Measurements from ENCODE around the gene FAM168B. TPM values are rescaled to one million over a fixed set of nuclear protein-coding genes. Genes with fewer than 3 reads are reported as not detected.

Gene FAM168B
- total RNA-seq, 2 donors from 2014 or later: 61.5 to 69.9 TPM

DNA sequence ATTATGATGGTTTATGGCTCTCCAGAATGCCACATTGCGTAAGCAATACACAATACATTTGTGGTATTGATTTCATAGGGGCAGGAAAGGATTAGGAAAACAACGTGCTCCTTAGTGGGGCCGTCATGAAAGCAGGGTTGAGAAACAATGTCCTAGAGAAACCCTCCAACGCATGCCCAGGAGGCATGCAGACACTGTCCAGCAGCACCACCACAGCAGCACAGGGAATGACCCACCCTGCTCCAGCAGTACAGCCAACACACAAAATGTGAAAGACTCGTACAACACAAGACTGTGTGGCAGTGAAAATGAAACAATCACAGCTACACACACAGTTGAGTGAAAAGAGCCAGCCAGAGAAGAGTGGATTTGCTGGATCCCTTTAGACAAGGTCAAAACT, 66.3 kb downstream of the FAM168B start:
- Mint-ChIP-seq H3K36me3 (peaks cover 0 to 7% of the 10 kb centered on the region in 2 donors), H3K9me3 (no peaks in the 10 kb centered on the region), H3K27ac (no peak overlapping the region)
- DNase-seq (ENCODE audit: low spot score in 2 of 2): no peak
- no peak for ATAC-seq

DNA sequence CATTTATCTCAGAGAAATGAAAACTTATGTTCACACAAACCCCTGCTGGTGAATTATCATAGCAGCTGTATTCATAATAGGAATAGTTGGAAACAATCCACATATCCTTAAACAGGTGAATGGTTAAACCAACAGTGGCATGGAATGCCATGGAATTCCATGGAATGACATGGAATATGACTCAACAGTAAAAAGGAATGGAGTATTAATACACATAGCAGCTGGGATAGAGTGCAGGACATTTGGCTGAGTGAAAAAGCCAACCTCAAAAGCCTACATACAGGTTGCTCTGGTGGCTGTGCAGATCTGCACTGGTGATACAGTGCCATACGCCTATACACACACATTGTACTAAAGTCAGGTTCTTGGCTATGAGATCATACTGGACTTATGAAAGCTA, 69.5 kb downstream of the FAM168B start:
- peaks cover 0 to 7% of the 10 kb centered on the region in 2 donors for H3K36me3 Mint-ChIP-seq
- no peaks in the 10 kb centered on the region for H3K9me3 Mint-ChIP-seq
- ATAC-seq: no peak
- DNase-seq (ENCODE audit: low spot score in 2 of 2): no peak
- no peak overlapping the region for H3K27ac Mint-ChIP-seq

DNA sequence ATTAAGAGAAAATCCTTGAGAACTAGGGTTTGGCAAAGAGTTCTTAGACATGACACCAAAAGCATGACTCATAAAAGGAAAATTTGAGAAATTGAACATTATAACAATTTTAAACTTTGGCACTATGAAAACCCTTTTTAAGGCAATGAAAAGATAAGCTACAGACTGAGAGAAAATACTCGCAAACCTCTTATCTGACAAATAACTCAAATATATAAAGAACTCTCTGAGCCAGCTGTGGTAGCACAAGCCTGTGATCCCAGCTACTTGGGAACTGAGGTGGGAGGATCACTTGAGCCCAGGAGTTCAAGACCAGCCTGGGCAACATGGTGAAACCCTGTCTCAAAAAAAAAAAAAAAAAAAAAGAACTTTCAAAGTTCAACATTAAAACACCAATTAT, 70.5 kb downstream of the FAM168B start:
- ATAC-seq: no peak
- Mint-ChIP-seq H3K27ac (no peak overlapping the region), H3K9me3 (no peaks in the 10 kb centered on the region), H3K36me3 (peaks cover 0 to 7% of the 10 kb centered on the region in 2 donors)
- DNase-seq (ENCODE audit: low spot score in 2 of 2): no peak

DNA sequence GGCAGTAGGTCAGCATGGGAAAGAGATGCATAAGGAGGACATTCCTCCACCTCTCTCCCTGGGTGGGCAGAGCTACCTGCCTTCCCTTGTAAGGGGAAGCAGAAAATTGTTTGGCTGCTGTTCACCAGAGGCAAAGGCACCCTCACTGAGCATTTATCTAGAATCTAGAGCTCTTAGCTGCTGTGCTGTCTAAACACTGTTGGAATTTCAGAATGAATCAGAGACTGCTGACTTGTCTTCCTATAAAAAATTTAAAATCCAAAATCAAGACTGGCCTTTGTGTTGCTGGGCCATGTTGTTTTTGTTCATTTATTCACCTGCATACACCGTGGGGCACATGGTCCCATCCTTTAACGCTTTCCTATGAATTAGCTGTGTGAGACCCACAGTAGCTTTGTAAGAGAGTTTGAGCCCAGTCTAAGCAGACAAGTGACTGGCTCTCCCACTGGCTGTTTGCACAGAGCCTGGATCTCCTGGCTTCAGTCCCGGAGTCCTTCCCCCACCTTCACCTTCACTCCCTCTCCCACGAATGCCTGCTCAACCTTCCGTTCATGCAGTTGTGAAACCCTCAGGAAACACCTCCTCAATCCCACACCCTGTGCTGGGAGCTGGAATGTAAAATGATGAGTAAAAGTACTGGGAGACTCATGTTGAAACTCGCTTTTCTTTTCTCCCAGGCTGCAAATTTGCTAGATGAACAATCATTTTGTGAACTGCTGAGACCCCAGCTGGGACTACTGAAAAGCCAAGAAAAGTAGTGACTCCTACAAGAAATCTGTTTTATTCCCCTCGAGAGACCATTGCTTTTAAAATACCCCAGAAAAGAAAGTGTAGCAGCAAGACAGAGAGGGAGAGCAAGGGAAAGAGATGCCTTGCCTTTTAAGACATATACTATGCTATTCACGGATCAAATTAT, 76.2 kb downstream of the FAM168B start:
- Mint-ChIP-seq H3K36me3 (no peaks in the 10 kb centered on the region), H3K9me3 (no peaks in the 10 kb centered on the region), H3K27ac (no peak overlapping the region)
- DNase-seq (ENCODE audit: low spot score in 2 of 2) (no peak), ATAC-seq (no peak)

DNA sequence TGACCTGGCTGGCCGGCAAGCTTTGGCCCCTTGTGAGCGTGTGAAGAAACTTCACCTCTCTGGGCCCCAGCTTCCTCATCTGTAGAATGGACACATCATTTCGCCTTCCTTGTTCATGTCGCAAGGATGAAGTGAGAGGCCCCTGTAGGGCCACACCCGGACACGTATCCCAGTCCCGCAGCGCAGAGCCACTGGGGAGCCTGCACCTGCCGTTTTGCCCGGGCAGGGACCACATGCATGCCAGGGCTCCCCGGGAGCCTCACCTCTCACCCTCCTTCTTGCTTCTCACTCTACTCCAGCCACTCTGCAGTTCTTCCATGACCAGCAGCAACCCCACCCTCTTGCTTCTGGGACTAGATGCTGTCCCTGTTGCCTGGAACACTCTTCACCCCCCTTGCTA, 77.5 kb downstream of the FAM168B start:
- no peaks in the 10 kb centered on the region for H3K9me3 Mint-ChIP-seq
- DNase-seq (ENCODE audit: low spot score in 2 of 2): no peak
- ATAC-seq: no peak
- H3K36me3 Mint-ChIP-seq: no peaks in the 10 kb centered on the region
- H3K27ac Mint-ChIP-seq: no peak overlapping the region

DNA sequence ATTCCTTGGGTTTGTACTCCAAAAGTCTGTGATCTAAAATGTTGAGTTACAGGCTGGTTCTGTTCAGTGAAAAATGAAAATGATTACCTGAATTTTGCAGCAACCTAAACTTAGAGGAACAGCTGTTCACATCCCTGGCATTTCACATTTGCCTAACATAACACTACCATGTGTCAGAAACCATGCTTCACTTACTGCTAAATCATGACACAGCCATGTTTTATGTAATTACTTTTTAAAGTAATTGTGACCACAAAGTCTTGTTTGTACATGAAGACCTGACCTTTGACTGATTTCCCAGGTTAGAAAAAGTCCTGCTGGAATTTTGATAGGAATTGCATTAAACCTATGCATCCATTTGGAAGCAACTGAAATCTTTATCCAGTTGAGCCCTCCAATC, 79.1 kb downstream of the FAM168B start:
- peaks cover 0 to 4% of the 10 kb centered on the region in 2 donors for H3K9me3 Mint-ChIP-seq
- no peaks in the 10 kb centered on the region for H3K36me3 Mint-ChIP-seq
- H3K27ac Mint-ChIP-seq: no peak overlapping the region
- ATAC-seq (no peak), DNase-seq (ENCODE audit: low spot score in 2 of 2) (no peak)

DNA sequence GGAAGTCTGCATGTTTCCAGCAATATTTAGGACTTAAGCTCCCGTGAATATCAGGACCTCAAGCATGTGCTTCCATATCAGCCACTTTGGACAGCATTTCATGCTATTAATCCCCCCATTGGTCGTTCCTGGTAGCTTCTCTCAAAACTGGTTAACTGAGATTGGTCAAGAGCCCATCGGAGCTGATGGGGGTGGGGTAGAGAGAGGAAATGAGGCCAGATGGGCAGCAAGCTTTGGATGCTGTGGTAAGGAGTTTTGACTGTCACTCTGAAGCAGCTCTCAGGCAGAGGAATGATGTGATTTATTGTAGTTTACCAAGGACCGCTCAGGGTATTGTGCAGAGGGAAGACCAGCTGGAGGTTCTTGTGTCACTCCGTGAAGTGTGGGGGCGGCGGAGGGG, 81.8 kb downstream of the FAM168B start:
- DNase-seq (ENCODE audit: low spot score in 2 of 2) (no peak), ATAC-seq (no peak)
- Mint-ChIP-seq H3K9me3 (peaks cover 0 to 4% of the 10 kb centered on the region in 2 donors), H3K27ac (no peak overlapping the region), H3K36me3 (no peaks in the 10 kb centered on the region)

DNA sequence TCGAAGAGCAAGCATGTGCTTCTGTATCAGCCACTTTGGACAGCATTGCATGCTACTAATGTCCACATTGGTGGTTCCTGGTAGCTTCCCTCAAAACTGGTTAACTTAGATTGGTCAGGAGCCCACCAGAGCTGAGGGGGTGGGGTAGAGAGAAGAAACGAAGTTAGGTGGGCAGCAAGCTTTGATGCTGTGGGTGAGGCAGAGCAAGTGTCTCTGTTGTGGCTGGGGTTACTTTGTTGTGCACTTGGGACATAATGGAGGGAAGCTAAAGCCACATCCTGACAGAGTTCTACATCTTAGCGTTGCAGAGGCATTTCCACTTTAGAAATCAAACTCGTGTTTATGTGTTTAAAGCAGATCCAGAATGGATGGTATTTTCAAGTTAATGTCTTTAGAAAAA, 82.7 kb downstream of the FAM168B start:
- Mint-ChIP-seq H3K27ac (no peak overlapping the region), H3K9me3 (peaks cover 0 to 4% of the 10 kb centered on the region in 2 donors), H3K36me3 (no peaks in the 10 kb centered on the region)
- DNase-seq (ENCODE audit: low spot score in 2 of 2): no peak
- ATAC-seq: no peak

DNA sequence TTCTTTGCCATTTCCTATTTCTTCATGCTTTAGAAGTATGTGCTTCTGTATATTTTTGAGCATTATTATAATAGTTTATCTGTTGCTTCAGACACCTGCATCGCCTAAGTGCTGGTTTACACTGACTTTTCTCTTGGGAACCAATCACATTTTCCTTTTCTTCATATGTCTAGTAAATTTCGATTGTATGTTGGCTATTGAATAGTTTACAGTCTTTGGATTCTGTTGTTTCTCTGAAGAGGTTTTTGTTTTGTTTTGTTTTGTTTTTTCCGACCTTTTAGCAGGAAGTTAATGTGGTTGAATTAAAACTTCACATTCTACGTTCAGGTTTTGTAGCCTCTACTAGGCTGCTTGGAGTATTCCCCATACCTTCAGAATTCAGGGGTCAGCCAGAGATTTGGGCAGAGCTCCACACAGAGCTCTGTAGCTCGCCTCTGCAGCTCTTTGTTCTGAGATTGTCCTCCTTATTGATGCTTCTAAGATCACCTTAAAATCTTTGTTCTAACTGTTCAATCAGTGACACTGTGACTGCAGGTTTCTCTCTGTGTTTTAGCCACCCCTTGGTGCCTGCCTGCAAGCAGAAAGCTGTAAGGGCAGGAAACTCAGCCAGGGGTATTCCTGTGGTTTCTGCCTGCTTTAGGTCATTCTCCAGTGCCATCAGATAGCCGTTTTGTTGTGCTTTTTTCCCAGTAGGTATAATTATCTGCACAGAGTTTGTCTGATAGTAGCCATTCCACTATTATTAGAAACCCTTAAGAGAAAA, 83.4 kb downstream of the FAM168B start:
- H3K36me3 Mint-ChIP-seq: no peaks in the 10 kb centered on the region
- DNase-seq (ENCODE audit: low spot score in 2 of 2): no peak
- H3K27ac Mint-ChIP-seq: no peak overlapping the region
- H3K9me3 Mint-ChIP-seq: peaks cover 0 to 4% of the 10 kb centered on the region in 2 donors
- ATAC-seq: no peak

DNA sequence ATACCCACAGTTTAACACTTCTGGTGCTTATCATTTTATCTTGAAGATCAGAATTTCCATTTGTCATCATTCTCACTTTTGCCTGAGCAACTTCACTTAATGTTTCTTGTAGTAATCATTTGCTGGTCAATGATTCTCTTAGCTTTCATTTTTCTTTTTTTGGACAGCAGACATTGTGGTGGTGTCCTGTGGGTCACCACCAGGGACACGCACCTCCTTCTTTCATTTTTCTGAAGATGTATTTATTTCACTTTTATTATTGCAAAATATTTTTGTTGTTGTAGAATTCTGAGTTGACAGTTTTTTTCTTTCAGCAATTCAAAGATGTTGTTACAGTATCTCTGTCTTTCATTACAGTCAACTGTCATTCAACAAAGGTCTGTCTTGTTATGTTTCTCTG, 84.3 kb downstream of the FAM168B start:
- no peaks in the 10 kb centered on the region for H3K36me3 Mint-ChIP-seq
- no peak overlapping the region for H3K27ac Mint-ChIP-seq
- peaks cover 0 to 4% of the 10 kb centered on the region in 2 donors for H3K9me3 Mint-ChIP-seq
- no peak for ATAC-seq
- no peak for DNase-seq (ENCODE audit: low spot score in 2 of 2)

DNA sequence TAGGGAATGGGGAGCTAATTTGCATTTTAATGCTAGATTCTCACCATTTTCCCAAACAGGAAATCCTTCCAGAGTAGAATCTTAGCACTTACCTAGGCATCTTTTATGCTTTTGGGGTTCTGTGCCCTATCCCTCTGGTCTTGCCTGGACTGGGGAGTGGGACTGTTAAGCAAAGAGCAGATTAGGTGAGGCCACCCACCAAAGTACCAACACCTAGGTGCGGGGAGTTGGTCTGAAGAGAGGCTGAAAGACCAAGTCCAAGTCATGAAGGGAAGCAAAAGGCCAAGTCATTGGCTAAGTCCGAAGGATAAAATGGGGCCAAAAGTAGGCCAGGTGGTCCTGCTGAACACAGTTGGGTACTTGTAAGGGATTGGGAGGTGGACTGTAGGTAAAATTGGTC, 86.7 kb downstream of the FAM168B start:
- no peaks in the 10 kb centered on the region for H3K36me3 Mint-ChIP-seq
- DNase-seq (ENCODE audit: low spot score in 2 of 2) (no peak), ATAC-seq (no peak)
- no peak overlapping the region for H3K27ac Mint-ChIP-seq
- peaks cover 0 to 4% of the 10 kb centered on the region in 2 donors for H3K9me3 Mint-ChIP-seq

DNA sequence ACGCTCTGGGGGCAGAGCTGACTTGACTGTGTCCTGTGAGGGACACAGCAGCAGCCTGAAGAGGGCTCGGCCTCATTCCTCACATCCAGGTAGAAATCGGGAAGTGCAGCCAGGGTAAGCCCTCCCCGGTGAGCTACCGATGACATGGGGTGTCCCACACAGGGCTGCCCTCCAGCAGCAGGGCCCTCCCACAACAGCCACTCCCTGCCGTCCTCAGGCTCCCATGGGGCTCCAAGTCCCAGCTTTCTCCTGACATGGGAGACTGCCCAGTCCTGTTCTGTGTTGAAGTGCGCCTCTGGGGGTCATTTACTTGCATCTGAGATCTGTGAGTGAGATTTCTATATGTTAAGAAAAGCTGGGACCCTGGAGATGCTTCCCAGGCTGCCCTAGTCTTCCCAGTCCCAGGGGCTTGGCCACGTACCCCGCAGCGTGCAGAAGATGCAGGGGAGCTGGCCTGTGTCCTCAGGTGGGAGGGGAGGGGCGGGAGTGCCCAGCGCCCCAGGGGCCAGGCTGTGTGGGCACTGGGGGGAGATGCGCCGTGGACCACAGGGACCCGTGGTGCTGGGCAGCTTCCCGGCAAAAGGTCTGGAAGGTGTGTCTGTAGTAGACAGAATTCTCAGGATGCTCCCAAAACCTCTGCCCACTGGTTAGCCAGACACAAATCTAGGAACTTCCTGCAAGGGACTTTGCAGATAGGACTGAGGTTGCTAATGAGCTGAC, 87.9 kb downstream of the FAM168B start:
- DNase-seq (ENCODE audit: low spot score in 2 of 2) (no peak), ATAC-seq (no peak)
- no peak overlapping the region for H3K27ac Mint-ChIP-seq
- no peaks in the 10 kb centered on the region for H3K36me3 Mint-ChIP-seq
- peaks cover 0 to 4% of the 10 kb centered on the region in 2 donors for H3K9me3 Mint-ChIP-seq

DNA sequence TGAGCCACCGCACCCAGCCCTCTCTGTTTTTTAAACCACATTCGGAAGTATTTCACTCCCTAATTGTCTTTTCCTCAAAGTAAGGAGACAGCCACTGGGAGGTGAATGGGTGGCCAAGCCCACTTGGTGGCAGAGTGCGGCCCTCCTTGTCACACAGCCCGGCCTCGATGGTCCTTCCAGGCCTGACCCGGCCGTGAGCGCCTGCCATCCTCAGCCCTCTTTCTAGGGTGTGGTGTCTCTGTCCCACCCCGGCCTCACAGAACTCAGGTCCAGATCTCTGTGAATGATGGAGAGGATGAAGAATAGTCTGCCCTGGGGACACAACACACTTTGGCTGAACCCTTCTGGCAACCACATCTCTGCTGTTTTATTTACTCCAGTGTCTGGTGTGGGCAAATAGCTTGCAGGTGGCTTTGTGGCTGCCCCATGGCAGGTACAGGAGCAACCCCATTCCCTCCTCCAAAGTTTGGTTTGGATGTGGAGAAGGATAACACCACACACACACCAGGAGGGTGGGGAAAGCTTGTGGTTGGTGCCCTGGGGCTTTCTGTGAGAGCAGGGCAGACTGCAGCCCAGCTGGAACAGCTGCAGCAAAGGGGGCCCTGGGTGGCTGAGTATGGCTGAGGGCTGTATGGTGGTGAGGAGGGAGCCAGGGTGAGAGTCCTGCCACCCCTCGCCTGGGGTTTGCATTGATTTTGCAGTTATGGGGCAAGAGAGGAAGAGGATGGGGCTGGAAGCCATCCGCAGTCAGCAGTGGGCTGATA, 88.6 kb downstream of the FAM168B start:
- no peak for DNase-seq (ENCODE audit: low spot score in 2 of 2)
- Mint-ChIP-seq H3K27ac (no peak overlapping the region), H3K9me3 (no peaks in the 10 kb centered on the region), H3K36me3 (no peaks in the 10 kb centered on the region)
- no peak for ATAC-seq

DNA sequence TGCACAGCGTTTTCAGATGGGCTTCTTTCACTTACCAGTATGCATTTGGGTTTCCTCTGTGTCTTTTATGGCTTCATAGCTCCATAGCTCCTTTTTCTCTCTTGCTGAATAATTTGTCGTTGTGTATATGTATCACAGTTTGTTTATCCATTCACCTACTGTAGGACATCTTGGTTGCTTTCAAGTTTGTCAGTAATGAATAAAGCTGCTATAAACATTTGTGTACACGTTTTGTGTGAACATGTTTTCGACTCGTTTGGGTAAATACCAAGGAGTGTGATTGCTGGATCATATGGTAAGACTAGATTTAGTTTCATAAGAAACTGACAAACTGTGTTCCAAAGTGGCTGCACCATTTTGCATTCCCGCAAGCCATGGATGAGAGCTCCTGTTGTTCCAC, 94.7 kb downstream of the FAM168B start:
- H3K27ac Mint-ChIP-seq: no peak overlapping the region
- DNase-seq (ENCODE audit: low spot score in 2 of 2): no peak
- H3K9me3 Mint-ChIP-seq: no peaks in the 10 kb centered on the region
- no peaks in the 10 kb centered on the region for H3K36me3 Mint-ChIP-seq
- ATAC-seq: no peak
